Liver (tissue), 9 donors: ENCODE data around the gene IGSF22. TPM values are rescaled to one million over a fixed set of nuclear protein-coding genes. Genes with fewer than 3 reads are reported as not detected.

Experiments used
- DNase-seq: peaks from one replicate; pipeline ENCODE4 v3.0.0-alpha.2; 2017; ENCODE audit warnings: low spot score
- H3K27ac ChIP-seq, 2 donors: one replicate each; pipeline ENCODE4 v1.7.0; 2013; ENCODE audit warnings: inconsistent platforms in 2 of 2, low read length in 2 of 2, control low read depth in 1 of 2, low read depth in 1 of 2, mild to moderate bottlenecking in 1 of 2
- H3K27me3 ChIP-seq, 4 donors: one replicate each; pipeline versions ENCODE4 v1.6.1 to v1.7.0; 2013; ENCODE audit warnings: low read length in 3 of 4, inconsistent platforms in 1 of 4, mild to moderate bottlenecking in 1 of 4, moderate library complexity in 1 of 4; ENCODE audit not compliant: control insufficient read depth in 4 of 4, insufficient read depth in 4 of 4
- H3K36me3 ChIP-seq, 4 donors: one replicate each; pipeline versions ENCODE4 v1.6.1 to v1.7.0; 2013; ENCODE audit warnings: low read length in 3 of 4, mild to moderate bottlenecking in 3 of 4, low read depth in 1 of 4, moderate library complexity in 1 of 4; ENCODE audit not compliant: control insufficient read depth in 4 of 4, insufficient read depth in 3 of 4
- H3K4me1 ChIP-seq, 4 donors: one replicate each; pipeline versions ENCODE4 v1.6.1 to v1.7.0; 2013; ENCODE audit warnings: low read length in 3 of 4, mild to moderate bottlenecking in 3 of 4, moderate library complexity in 1 of 4; ENCODE audit not compliant: control insufficient read depth in 4 of 4, insufficient read depth in 4 of 4
- H3K4me3 ChIP-seq, 3 donors: one replicate each; pipeline versions ENCODE4 v1.6.1 to v1.7.0; 2013; ENCODE audit warnings: low read length in 3 of 3, control low read depth in 1 of 3, low read depth in 1 of 3, mild to moderate bottlenecking in 1 of 3
- H3K9ac ChIP-seq, 2 donors: one replicate each; pipeline ENCODE4 v1.7.0; 2013; ENCODE audit warnings: low read length in 2 of 2, mild to moderate bottlenecking in 2 of 2, moderate library complexity in 2 of 2, control low read depth in 1 of 2, low read depth in 1 of 2
- H3K9me3 ChIP-seq, 4 donors: one replicate each; pipeline versions ENCODE4 v1.6.1 to v1.7.0; 2013; ENCODE audit warnings: low read length in 3 of 4; ENCODE audit not compliant: control insufficient read depth in 4 of 4
- CTCF ChIP-seq: fragments of 150-350 bp; IDR thresholded peaks from 2 replicates; pipeline ENCODE4 v1.5.1; 2017; ENCODE audit warnings: improper control_type of control experiment, low read depth, low read length; ENCODE audit not compliant: missing input control
- EGR1 ChIP-seq, 2 donors: IDR thresholded peaks; 2 replicates each; pipeline ENCODE4 v1.6.1; 2016 to 2018; ENCODE audit warnings: antibody characterized with exemption in 2 of 2, low read depth in 2 of 2
- FOXA1 ChIP-seq: IDR thresholded peaks from 2 replicates; pipeline ENCODE4 v1.6.1; 2016; ENCODE audit warnings: antibody characterized with exemption
- GABPA ChIP-seq, 2 donors: IDR thresholded peaks in 1 of 2; conservative IDR thresholded peaks in 1 of 2; 2 replicates each; pipeline ENCODE4 v1.6.1; 2016; ENCODE audit warnings: antibody characterized with exemption in 2 of 2, mild to moderate bottlenecking in 1 of 2, moderate library complexity in 1 of 2
- HNF4G ChIP-seq: IDR thresholded peaks from 2 replicates; pipeline ENCODE4 v1.6.1; 2016; ENCODE audit warnings: antibody characterized with exemption
- NR2F2 ChIP-seq: IDR thresholded peaks from 2 replicates; pipeline ENCODE4 v1.6.1; 2016; ENCODE audit warnings: antibody characterized with exemption
- RAD21 ChIP-seq, 2 donors: IDR thresholded peaks; 2 replicates each; pipeline ENCODE4 v1.6.1; 2016; ENCODE audit warnings: antibody characterized with exemption in 2 of 2, mild to moderate bottlenecking in 2 of 2
- RXRA ChIP-seq, 2 donors: IDR thresholded peaks; 2 replicates each; pipeline ENCODE4 v1.6.1; 2017 to 2018; ENCODE audit warnings: antibody characterized with exemption in 2 of 2, mild to moderate bottlenecking in 1 of 2
- TAF1 ChIP-seq: conservative IDR thresholded peaks from 2 replicates; pipeline ENCODE4 v1.6.1; 2016; ENCODE audit warnings: antibody characterized with exemption, mild to moderate bottlenecking
- YY1 ChIP-seq: IDR thresholded peaks from 2 replicates; pipeline ENCODE4 v1.6.1; 2016; ENCODE audit warnings: antibody characterized with exemption, mild to moderate bottlenecking
- ZBTB33 ChIP-seq: IDR thresholded peaks from 2 replicates; pipeline ENCODE4 v1.6.1; 2016; ENCODE audit warnings: antibody characterized with exemption
- WGBS: extraction: QIAGEN DNeasy Blood & Tissue Kit; methylation state at CpG from one replicate; pipeline ENCODE4 v1.1.7; 2013; 5-methylcytosine and 5-hydroxymethylcytosine counted together
- polyA plus RNA-seq, 2 donors: library from polyadenylated mRNA; stranded (reverse) in 1 of 2; unstranded in 1 of 2; fragments of 200-250 nt in 1 of 2; fragments of >200 nt in 1 of 2; fragmentation: Nextera tagmentation in 1 of 2; extraction: Ambion mirVana in 1 of 2; gene quantifications; one replicate each; pipeline versions ENCODE4 v1.2.1 to v1.2.3, GENCODE V29; 2013 to 2015
- total RNA-seq, 2 donors: library from RNA; depleted of rRNA; stranded (reverse); fragments of >200 nt; gene quantifications; one replicate each; pipeline ENCODE4 v1.2.3, GENCODE V29; 2014
- TF ChIP-seq, protein P1 (sequence below): IDR thresholded peaks from 2 replicates; pipeline ENCODE4 v1.6.1; 2016; ENCODE audit warnings: antibody characterized with exemption, mild to moderate bottlenecking
- TF ChIP-seq, protein P2 (sequence below): IDR thresholded peaks from 2 replicates; pipeline ENCODE4 v1.6.1; 2016; ENCODE audit warnings: antibody characterized with exemption
- donor health status: healthy.
- donor health status: healthy.
- donor health status: healthy.
- donor health status: healthy.
- donor health status: healthy.

The IGSF22 gene
- total and polyA plus RNA-seq, 4 donors = 0.12 to 0.26 TPM; not detected in 2

DNA sequence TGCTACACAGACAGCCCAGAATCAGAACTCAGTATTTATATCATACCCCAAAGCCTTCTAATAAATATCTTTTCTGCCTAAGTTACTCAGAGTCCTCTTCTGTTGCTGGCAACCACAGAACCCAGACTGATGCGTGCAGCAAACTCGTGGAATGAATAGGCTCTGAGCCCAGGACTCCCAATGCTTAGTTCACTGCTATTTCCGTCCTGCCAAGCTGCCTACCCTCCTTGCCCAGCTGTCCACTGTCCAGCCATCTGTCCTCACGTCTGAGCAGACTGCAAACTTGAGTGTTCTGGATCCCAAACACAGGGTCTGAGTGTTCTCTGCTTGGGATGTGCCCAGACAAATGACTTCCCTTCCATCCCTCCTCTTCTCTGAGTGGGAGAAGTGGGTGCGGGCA is 46.2 kb upstream of the IGSF22 start (continued):
- TF ChIP-seq ZBTB33 (no peak), RAD21 (IDR thresholded peaks at IDR 0.05) (no peak), EGR1 (IDR thresholded peaks at IDR 0.05; ENCODE audit: low read depth in 2 of 2) (no peak), NR2F2 (no peak), YY1 (no peak), HNF4G (no peak)

- Histone ChIP-seq H3K27me3 (no peaks in the 10 kb centered on the region), H3K9me3 (no peaks in the 10 kb centered on the region), H3K36me3 (no peaks in the 10 kb centered on the region), H3K9ac (no peak overlapping the region), H3K4me1 (no peaks in the 10 kb centered on the region), H3K4me3 (no peak overlapping the region), H3K27ac (no peak overlapping the region)
- DNase-seq = no peak
- 81% methylated on average over 13 of the region's 13 CpGs for WGBS
- TF ChIP-seq FOXA1 = no peak
- TF ChIP-seq NR2F2 = no peak
- no peak for TF ChIP-seq RXRA (IDR thresholded peaks at IDR 0.05)
- TF ChIP-seq, protein P1, sequence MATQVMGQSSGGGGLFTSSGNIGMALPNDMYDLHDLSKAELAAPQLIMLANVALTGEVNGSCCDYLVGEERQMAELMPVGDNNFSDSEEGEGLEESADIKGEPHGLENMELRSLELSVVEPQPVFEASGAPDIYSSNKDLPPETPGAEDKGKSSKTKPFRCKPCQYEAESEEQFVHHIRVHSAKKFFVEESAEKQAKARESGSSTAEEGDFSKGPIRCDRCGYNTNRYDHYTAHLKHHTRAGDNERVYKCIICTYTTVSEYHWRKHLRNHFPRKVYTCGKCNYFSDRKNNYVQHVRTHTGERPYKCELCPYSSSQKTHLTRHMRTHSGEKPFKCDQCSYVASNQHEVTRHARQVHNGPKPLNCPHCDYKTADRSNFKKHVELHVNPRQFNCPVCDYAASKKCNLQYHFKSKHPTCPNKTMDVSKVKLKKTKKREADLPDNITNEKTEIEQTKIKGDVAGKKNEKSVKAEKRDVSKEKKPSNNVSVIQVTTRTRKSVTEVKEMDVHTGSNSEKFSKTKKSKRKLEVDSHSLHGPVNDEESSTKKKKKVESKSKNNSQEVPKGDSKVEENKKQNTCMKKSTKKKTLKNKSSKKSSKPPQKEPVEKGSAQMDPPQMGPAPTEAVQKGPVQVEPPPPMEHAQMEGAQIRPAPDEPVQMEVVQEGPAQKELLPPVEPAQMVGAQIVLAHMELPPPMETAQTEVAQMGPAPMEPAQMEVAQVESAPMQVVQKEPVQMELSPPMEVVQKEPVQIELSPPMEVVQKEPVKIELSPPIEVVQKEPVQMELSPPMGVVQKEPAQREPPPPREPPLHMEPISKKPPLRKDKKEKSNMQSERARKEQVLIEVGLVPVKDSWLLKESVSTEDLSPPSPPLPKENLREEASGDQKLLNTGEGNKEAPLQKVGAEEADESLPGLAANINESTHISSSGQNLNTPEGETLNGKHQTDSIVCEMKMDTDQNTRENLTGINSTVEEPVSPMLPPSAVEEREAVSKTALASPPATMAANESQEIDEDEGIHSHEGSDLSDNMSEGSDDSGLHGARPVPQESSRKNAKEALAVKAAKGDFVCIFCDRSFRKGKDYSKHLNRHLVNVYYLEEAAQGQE = no peak
- no peak for TF ChIP-seq TAF1
- TF ChIP-seq RAD21 (IDR thresholded peaks at IDR 0.05) = no peak
- TF ChIP-seq ZBTB33 = no peak
- TF ChIP-seq GABPA (IDR thresholded peaks at IDR 0.05 in 1 of 2, conservative IDR thresholded peaks at IDR 0.05 in 1 of 2) = no peak
- TF ChIP-seq, protein P2, sequence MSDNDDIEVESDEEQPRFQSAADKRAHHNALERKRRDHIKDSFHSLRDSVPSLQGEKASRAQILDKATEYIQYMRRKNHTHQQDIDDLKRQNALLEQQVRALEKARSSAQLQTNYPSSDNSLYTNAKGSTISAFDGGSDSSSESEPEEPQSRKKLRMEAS = no peak
- no peak for TF ChIP-seq CTCF
- TF ChIP-seq HNF4G = no peak
Measured at GRCh38 chr11:18771266-18772035, 45.5 kb upstream of the IGSF22 start.
